K562 (cell line): ENCODE data around the gene RNF44. TPM values are rescaled to one million over a fixed set of nuclear protein-coding genes. Genes with fewer than 3 reads are reported as not detected.

ENCODE experiments used
- AFF4 ChIP-seq: sonication (generic); formaldehyde crosslinking; IDR thresholded peaks from 2 replicates; pipeline ENCODE4 v1.8.0; 2023; ENCODE audit warnings: mild to moderate bottlenecking, missing genetic modification reagents
- ATF1 ChIP-seq, 2 experiments: fragments of 450-650 bp in 1 of 2; IDR thresholded peaks; 2 replicates each; pipeline ENCODE4 v1.6.1; 2016; ENCODE audit warnings: missing compliant biosample characterization in 1 of 2, missing genetic modification characterization in 1 of 2
- ATF3 ChIP-seq, 2 experiments: fragments of 450-650 bp in 1 of 2; sonication (generic) in 1 of 2; formaldehyde crosslinking in 1 of 2; IDR thresholded peaks in 1 of 2; conservative IDR thresholded peaks in 1 of 2; 2 replicates each; pipeline versions ENCODE4 v1.6.1 to v1.8.1; 2016 to 2023; ENCODE audit warnings: mild to moderate bottlenecking in 2 of 2, moderate library complexity in 2 of 2, inconsistent platforms in 1 of 2, missing genetic modification reagents in 1 of 2
- CBFA2T2 ChIP-seq: fragments of 450-650 bp; conservative IDR thresholded peaks from 2 replicates; pipeline ENCODE4 v1.6.1; 2017; ENCODE audit warnings: mild to moderate bottlenecking
- CBFA2T3 ChIP-seq: fragments of 450-650 bp; IDR thresholded peaks from 2 replicates; pipeline ENCODE4 v1.6.1; 2017
- CEBPB ChIP-seq: fragments of 450-650 bp; IDR thresholded peaks from 2 replicates; pipeline ENCODE4 v1.6.1; 2016; ENCODE audit warnings: missing genetic modification characterization, missing compliant biosample characterization
- ID3 ChIP-seq, 2 experiments: fragments of 250-450 bp in 1 of 2; fragments of 450-650 bp in 1 of 2; sonication (Bioruptor Pico) in 1 of 2; IDR thresholded peaks; 2 replicates each; pipeline versions ENCODE4 v1.6.1 to v1.8.0; 2016 to 2021; ENCODE audit warnings: mild to moderate bottlenecking in 2 of 2, moderate library complexity in 2 of 2, missing compliant biosample characterization in 1 of 2, missing genetic modification characterization in 1 of 2
- KDM1A ChIP-seq, 2 experiments: fragments of 450-650 bp; IDR thresholded peaks; 2 replicates each; pipeline ENCODE4 v1.6.1; 2016; ENCODE audit warnings: mild to moderate bottlenecking in 2 of 2
- NR2C1 ChIP-seq, 2 experiments: fragments of 450-650 bp; IDR thresholded peaks; 2 replicates each; pipeline ENCODE4 v1.6.1; 2017; ENCODE audit warnings: mild to moderate bottlenecking in 2 of 2, antibody characterized with exemption in 1 of 2, inconsistent platforms in 1 of 2, missing compliant biosample characterization in 1 of 2, missing genetic modification characterization in 1 of 2
- POLR2A ChIP-seq: fragments of 450-650 bp; conservative IDR thresholded peaks from 2 replicates; pipeline ENCODE4 v1.6.1; 2016
- POLR3G ChIP-seq: IDR thresholded peaks from 2 replicates; pipeline ENCODE4 v1.6.1; 2011; ENCODE audit not compliant: insufficient read length, insufficient replicate concordance; ENCODE audit errors: extremely low read depth
- RCOR1 ChIP-seq, 2 experiments: IDR thresholded peaks; 2 replicates each; pipeline ENCODE4 v1.6.1; 2012; ENCODE audit warnings: low read depth in 2 of 2, low read length in 2 of 2, borderline replicate concordance in 1 of 2, improper control_type of control experiment in 1 of 2
- TBL1XR1 ChIP-seq, 2 experiments: IDR thresholded peaks; 2 replicates each; pipeline ENCODE4 v1.6.1; 2012; ENCODE audit warnings: improper control_type of control experiment in 2 of 2, low read length in 2 of 2, mild to moderate bottlenecking in 1 of 2
- polyA plus RNA-seq, 8 experiments: library from polyadenylated mRNA; depleted of rRNA in 4 of 8; stranded (reverse) in 5 of 8; unstranded in 3 of 8; fragments of >200 nt; fragmentation: Nextera tagmentation in 2 of 8; fragmentation: Illumina TruSeq in 1 of 8; extraction: Ambion mirVana in 2 of 8; extraction: Trizol in 1 of 8; gene quantifications; 2 replicates each; pipeline versions ENCODE4 v1.2.1 to v1.2.3, GENCODE V29; 2011 to 2014; ENCODE audit warnings: inconsistent platforms in 1 of 8, missing spikeins in 1 of 8
- total RNA-seq, 7 experiments: library from RNA; depleted of rRNA in 6 of 7; stranded (reverse); fragments of >200 nt in 6 of 7; fragmentation: Illumina TruSeq in 2 of 7; extraction: Trizol in 2 of 7; gene quantifications; 2 replicates each; pipeline versions ENCODE4 v1.2.1 to v1.2.3, GENCODE V29; 2011 to 2021; ENCODE audit warnings: low replicate concordance in 1 of 7
- TF ChIP-seq, protein P1 (sequence below): fragments of 450-650 bp; IDR thresholded peaks from 2 replicates; pipeline ENCODE4 v1.6.1; 2016

The RNF44 gene
- total and polyA plus RNA-seq, 9 of the 15 experiments (the other 6 are each of a cell fraction or from before 2014, with no cell fraction given) = 1.6 to 82.6 (median 7.4) TPM

DNA sequence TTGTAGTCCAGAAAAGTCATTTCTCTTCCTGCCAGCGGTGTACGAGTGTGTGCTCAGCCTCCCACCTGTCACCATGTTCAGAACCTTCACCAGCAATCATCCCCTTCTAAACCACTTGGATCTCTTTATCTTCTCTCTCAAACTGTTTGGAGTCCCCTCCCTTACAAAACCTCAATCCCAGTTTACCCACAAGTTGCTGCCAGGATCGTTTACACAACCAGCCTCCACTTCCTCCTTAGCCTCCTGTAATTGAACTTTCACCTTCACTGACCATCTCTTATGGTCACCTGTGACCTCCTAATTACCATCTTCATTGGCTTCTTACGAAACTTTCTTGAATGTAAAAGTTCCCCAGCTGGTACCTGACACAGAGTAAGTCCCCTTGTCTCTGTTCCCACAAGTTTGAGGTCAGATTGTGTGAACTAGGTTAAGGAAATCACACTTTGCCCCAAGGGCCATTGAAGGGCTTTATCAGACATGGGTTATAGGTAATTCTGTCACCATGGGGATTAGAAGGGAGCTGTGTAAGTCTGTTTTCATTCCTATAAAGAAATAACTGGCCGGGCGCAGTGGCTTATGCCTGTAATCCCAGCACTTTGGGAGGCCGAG lies 20.0 kb downstream of the RNF44 start (continued):
- TF ChIP-seq AFF4 (CRISPR knock-in tag) (no peak), TBL1XR1 (IDR thresholded peaks at IDR 0.05; ENCODE audit: low read length in 2 of 2) (no peak), CEBPB (tag) (peak; percentile 32; the same call in 1 of the 2 replicates), CBFA2T3 (peak; percentile 61), KDM1A (IDR thresholded peaks at IDR 0.05) (peak in 1 of 2 experiments; percentile 47; a peak in 2 of 4 replicates), ATF3 (IDR thresholded peaks at IDR 0.05) (no peak), ATF3 (CRISPR knock-in tag; conservative IDR thresholded peaks at IDR 0.05) (no peak), ATF1 (CRISPR knock-in tag; IDR thresholded peaks at IDR 0.05) (no peak), ATF1 (tag; IDR thresholded peaks at IDR 0.05) (no peak), POLR3G (no peak), ID3 (CRISPR knock-in tag; IDR thresholded peaks at IDR 0.05) (no peak), ID3 (tag; IDR thresholded peaks at IDR 0.05) (no peak), RCOR1 (IDR thresholded peaks at IDR 0.05; ENCODE audit: borderline replicate concordance in 1 of 2, low read depth in 2 of 2, low read length in 2 of 2) (peak in 1 of 2 experiments; percentile 9; a peak in 1 of 4 replicates), NR2C1 (IDR thresholded peaks at IDR 0.05) (peak; percentile 63), NR2C1 (tag; IDR thresholded peaks at IDR 0.05) (peak; percentile 16; the same call in 1 of the 2 replicates), POLR2A (no peak), CBFA2T2 (peak; percentile 21; the same call in 1 of the 2 replicates)
- TF ChIP-seq, protein P1, sequence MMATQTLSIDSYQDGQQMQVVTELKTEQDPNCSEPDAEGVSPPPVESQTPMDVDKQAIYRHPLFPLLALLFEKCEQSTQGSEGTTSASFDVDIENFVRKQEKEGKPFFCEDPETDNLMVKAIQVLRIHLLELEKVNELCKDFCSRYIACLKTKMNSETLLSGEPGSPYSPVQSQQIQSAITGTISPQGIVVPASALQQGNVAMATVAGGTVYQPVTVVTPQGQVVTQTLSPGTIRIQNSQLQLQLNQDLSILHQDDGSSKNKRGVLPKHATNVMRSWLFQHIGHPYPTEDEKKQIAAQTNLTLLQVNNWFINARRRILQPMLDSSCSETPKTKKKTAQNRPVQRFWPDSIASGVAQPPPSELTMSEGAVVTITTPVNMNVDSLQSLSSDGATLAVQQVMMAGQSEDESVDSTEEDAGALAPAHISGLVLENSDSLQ = peak; percentile 22; the same call in 1 of the 2 replicates
